Measurements from ENCODE around the gene NDUFB10.

DNA sequence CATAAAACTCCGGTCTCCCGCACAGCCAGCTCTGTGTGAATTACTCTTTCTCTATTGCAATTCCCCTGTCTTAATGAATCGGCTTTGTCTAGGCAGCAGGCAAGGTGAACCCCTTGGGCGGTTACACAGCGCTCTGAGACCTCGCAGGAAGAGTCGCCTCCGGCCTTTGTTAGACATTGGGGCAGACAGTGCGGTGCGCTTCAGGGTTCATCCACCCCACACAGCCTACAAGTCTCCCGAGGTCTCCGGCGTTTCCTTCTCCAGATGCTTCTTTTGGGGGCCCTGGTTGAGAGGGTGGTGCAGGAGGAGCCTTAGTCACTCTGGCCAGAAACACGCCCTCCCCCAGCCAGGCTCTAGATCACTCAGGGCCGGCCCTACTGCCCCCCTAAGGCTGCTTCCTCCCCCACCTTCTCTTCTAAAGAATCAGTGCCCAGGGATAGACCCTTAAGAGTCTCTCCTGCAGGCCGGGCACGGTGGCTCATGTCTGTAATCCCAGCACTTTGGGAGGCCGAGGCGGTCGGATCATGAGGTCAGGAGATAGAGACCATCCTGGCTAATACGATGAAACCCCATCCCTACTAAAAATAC is 14.6 kb upstream of the NDUFB10 start:
- TF ChIP-seq, protein P1, sequence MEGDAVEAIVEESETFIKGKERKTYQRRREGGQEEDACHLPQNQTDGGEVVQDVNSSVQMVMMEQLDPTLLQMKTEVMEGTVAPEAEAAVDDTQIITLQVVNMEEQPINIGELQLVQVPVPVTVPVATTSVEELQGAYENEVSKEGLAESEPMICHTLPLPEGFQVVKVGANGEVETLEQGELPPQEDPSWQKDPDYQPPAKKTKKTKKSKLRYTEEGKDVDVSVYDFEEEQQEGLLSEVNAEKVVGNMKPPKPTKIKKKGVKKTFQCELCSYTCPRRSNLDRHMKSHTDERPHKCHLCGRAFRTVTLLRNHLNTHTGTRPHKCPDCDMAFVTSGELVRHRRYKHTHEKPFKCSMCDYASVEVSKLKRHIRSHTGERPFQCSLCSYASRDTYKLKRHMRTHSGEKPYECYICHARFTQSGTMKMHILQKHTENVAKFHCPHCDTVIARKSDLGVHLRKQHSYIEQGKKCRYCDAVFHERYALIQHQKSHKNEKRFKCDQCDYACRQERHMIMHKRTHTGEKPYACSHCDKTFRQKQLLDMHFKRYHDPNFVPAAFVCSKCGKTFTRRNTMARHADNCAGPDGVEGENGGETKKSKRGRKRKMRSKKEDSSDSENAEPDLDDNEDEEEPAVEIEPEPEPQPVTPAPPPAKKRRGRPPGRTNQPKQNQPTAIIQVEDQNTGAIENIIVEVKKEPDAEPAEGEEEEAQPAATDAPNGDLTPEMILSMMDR (IDR thresholded peaks at IDR 0.05; ENCODE audit: low read depth, low read length, poor library complexity, severe bottlenecking): no peak
- TF ChIP-seq EZH2phosphoT487 (IDR thresholded peaks at IDR 0.05; ENCODE audit: borderline replicate concordance, low read length): no peak
